ENCODE results near the gene CCR7. TPM values are rescaled to one million over a fixed set of nuclear protein-coding genes. Genes with fewer than 3 reads are reported as not detected.

The CCR7 gene
- total RNA-seq, 2 donors from 2014 or later: 0.28 TPM; not detected in 1

GRCh38 chr17:40564195-40564882 lies 933 bp downstream of the CCR7 start:
- H3K27ac ChIP-seq: no peak overlapping the region
- no peaks in the 10 kb centered on the region for H3K27me3 ChIP-seq
- no peaks in the 10 kb centered on the region for H3K36me3 ChIP-seq
- H3K4me1 ChIP-seq: peaks cover 0 to 15% of the 10 kb centered on the region in 2 donors
- DNase-seq (ENCODE audit: low spot score): no peak
- H3K4me3 ChIP-seq: no peak overlapping the region
- no peaks in the 10 kb centered on the region for H3K9me3 ChIP-seq
- no peak for TF ChIP-seq CTCF (IDR thresholded peaks at IDR 0.05)

GRCh38 chr17:40563220-40564052 lies 1.8 kb downstream of the CCR7 start:
- DNase-seq (ENCODE audit: low spot score): no peak
- H3K27ac ChIP-seq: no peak overlapping the region

GRCh38 chr17:40562838-40563219 lies 2.4 kb downstream of the CCR7 start:
- Histone ChIP-seq H3K27me3 (no peaks in the 10 kb centered on the region), H3K27ac (no peak overlapping the region), H3K36me3 (no peaks in the 10 kb centered on the region), H3K4me1 (peaks cover 0 to 29% of the 10 kb centered on the region in 2 donors), H3K9me3 (no peaks in the 10 kb centered on the region), H3K4me3 (no peak overlapping the region)
- DNase-seq (ENCODE audit: low spot score): no peak
- no peak for TF ChIP-seq CTCF (IDR thresholded peaks at IDR 0.05)

More at GRCh38 chr17:40563220-40564052, 1.8 kb downstream of the CCR7 start:
- peaks cover 0 to 24% of the 10 kb centered on the region in 2 donors for H3K4me1 ChIP-seq
- H3K4me3 ChIP-seq: no peak overlapping the region
- no peaks in the 10 kb centered on the region for H3K9me3 ChIP-seq
- TF ChIP-seq CTCF (IDR thresholded peaks at IDR 0.05): no peak
- H3K36me3 ChIP-seq: no peaks in the 10 kb centered on the region
- H3K27me3 ChIP-seq: no peaks in the 10 kb centered on the region

- Histone ChIP-seq H3K27ac (no peak overlapping the region), H3K9me3 (no peaks in the 10 kb centered on the region), H3K36me3 (no peaks in the 10 kb centered on the region), H3K27me3 (no peaks in the 10 kb centered on the region), H3K4me3 (no peak overlapping the region), H3K4me1 (peaks cover 0 to 37% of the 10 kb centered on the region in 2 donors)
- DNase-seq (ENCODE audit: low spot score): no peak
- no peak for TF ChIP-seq CTCF (IDR thresholded peaks at IDR 0.05)
Measured at GRCh38 chr17:40561871-40562611, 3.2 kb downstream of the CCR7 start.

DNA sequence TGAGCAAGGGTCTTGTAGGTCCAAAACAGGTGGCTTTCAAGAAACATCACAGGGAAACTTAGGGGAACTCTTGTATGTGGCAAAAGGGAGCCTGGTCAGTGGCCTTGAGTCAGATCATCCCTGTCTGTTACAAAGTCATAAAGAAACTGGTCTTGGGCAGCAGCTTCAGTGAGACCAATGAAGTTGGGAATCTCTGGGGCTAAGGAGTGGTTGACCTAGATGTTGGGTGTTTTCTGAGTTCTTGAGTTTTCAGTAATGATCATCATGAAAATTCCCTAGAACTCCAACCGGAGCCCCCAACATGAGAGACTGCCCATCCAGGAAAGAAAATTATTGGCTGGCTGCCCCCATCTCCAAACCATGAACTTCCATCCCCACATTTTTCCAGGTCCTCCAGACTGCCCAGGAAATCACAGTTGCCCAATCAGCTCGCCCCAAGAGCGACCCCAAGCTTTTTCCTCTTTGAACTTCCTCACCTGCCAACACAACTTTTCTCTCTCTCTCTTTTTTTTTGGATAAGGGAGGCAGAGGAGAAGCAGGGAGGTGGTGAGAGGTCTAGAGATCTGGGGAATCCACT lies 3.9 kb downstream of the CCR7 start:
- no peak overlapping the region for H3K4me3 ChIP-seq
- TF ChIP-seq CTCF (IDR thresholded peaks at IDR 0.05): no peak
- no peak overlapping the region for H3K27ac ChIP-seq
- H3K36me3 ChIP-seq: no peaks in the 10 kb centered on the region
- H3K9me3 ChIP-seq: no peaks in the 10 kb centered on the region
- peaks cover 0 to 43% of the 10 kb centered on the region in 2 donors for H3K4me1 ChIP-seq
- no peak for DNase-seq (ENCODE audit: low spot score)
- no peaks in the 10 kb centered on the region for H3K27me3 ChIP-seq

Measured in right atrium auricular region (tissue), 2 donors.